HG03045 (cell line): Measurements from ENCODE around the gene DLGAP1.
"Not testable (repeated sequence)": the region's sequence is repeated elsewhere in the genome, so short reads cannot be mapped to it uniquely, and the experiment has no call there.

Experiments
- ATAC-seq: cut with Tn5 transposase; IDR thresholded peaks from one replicate; pipeline ENCODE4 v1.9.1; 2021; ENCODE audit warnings: mild to moderate bottlenecking, moderate library complexity; ENCODE audit not compliant: unreplicated experiment

The DLGAP1 gene

GRCh38 chr18:4391859-4392258 is 63.2 kb downstream of the DLGAP1 start:
- no peak for ATAC-seq

GRCh38 chr18:4385876-4386275 is 69.2 kb downstream of the DLGAP1 start:
- no peak for ATAC-seq

GRCh38 chr18:4384932-4385331 is 70.2 kb downstream of the DLGAP1 start:
- no peak for ATAC-seq

GRCh38 chr18:4374564-4374963 is 80.5 kb downstream of the DLGAP1 start:
- no peak for ATAC-seq

GRCh38 chr18:4369705-4370104 is 85.4 kb downstream of the DLGAP1 start:
- no peak for ATAC-seq

GRCh38 chr18:4360221-4360715 is 94.8 kb downstream of the DLGAP1 start:
- no peak for ATAC-seq

GRCh38 chr18:4358618-4359017 is 96.5 kb downstream of the DLGAP1 start:
- ATAC-seq = no peak

GRCh38 chr18:4357579-4357978 is 97.5 kb downstream of the DLGAP1 start:
- ATAC-seq = no peak

GRCh38 chr18:4356929-4357328 is 98.2 kb downstream of the DLGAP1 start:
- ATAC-seq = no peak

GRCh38 chr18:4353853-4354418 is 101.2 kb downstream of the DLGAP1 start:
- ATAC-seq = no peak

- ATAC-seq = no peak
Observed at GRCh38 chr18:4352746-4353551, 102.2 kb downstream of the DLGAP1 start.

GRCh38 chr18:4351005-4351404 is 104.1 kb downstream of the DLGAP1 start:
- ATAC-seq = no peak

- ATAC-seq = no peak
Observed at GRCh38 chr18:4335386-4335785, 119.7 kb downstream of the DLGAP1 start.

GRCh38 chr18:4333043-4333442 is 122.1 kb downstream of the DLGAP1 start:
- no peak for ATAC-seq

GRCh38 chr18:4319738-4320677 is 135.1 kb downstream of the DLGAP1 start:
- no peak for ATAC-seq

GRCh38 chr18:4318311-4318710 is 136.8 kb downstream of the DLGAP1 start:
- no peak for ATAC-seq

GRCh38 chr18:4311945-4312344 is 143.2 kb downstream of the DLGAP1 start:
- ATAC-seq = not testable (repeated sequence)

GRCh38 chr18:4311136-4311535 is 144.0 kb downstream of the DLGAP1 start:
- ATAC-seq = no peak

GRCh38 chr18:4309227-4309626 is 145.9 kb downstream of the DLGAP1 start:
- ATAC-seq = no peak

GRCh38 chr18:4308576-4308975 is 146.5 kb downstream of the DLGAP1 start:
- no peak for ATAC-seq

- ATAC-seq = no peak
Observed at GRCh38 chr18:4299395-4299794, 155.7 kb downstream of the DLGAP1 start.
